Right lobe of liver (tissue), 6 donors: ENCODE results near the gene PRKCI. TPM values are rescaled to one million over a fixed set of nuclear protein-coding genes. Genes with fewer than 3 reads are reported as not detected.

Source experiments
- ATAC-seq, 4 donors: fragments of 200-7000 bp; cut with Tn5 transposase; one replicate each; pipeline ENCODE4 v1.9.1; 2020; ENCODE audit warnings: mild to moderate bottlenecking in 4 of 4, moderate library complexity in 4 of 4
- DNase-seq, 3 donors: peaks; one replicate each; pipeline ENCODE4 v3.0.0-alpha.2; 2020
- H3K27ac ChIP-seq, 3 donors: fragments of 200-600 bp; one replicate each; pipeline ENCODE4 v1.8.0; 2022
- H3K27me3 ChIP-seq, 2 donors: fragments of 200-600 bp; one replicate each; pipeline ENCODE4 v1.8.0; 2022
- H3K36me3 ChIP-seq, 4 donors: fragments of 200-600 bp; sonication (generic) in 1 of 4; one replicate each; pipeline versions ENCODE4 v1.5.1 to v1.8.0; 2017 to 2022; ENCODE audit warnings: control low read depth in 1 of 4
- H3K4me1 ChIP-seq, 4 donors: fragments of 200-600 bp; sonication (generic) in 1 of 4; one replicate each; pipeline versions ENCODE4 v1.5.1 to v1.8.0; 2017 to 2022; ENCODE audit warnings: control low read depth in 1 of 4
- H3K4me3 ChIP-seq, 3 donors: fragments of 200-600 bp; one replicate each; pipeline ENCODE4 v1.8.0; 2022
- H3K9me3 ChIP-seq, 4 donors: fragments of 200-600 bp; sonication (generic) in 1 of 4; one replicate each; pipeline versions ENCODE4 v1.5.1 to v1.8.0; 2017 to 2022; ENCODE audit warnings: control low read depth in 1 of 4
- POLR2A ChIP-seq: fragments of 450-650 bp; IDR thresholded peaks from one replicate; pipeline ENCODE4 v1.6.1; 2017; ENCODE audit warnings: antibody characterized with exemption, mild to moderate bottlenecking
- WGBS: methylation state at CpG from one replicate; pipeline ENCODE4 v1.1.6; 2018; ENCODE audit warnings: low coverage, low lambda C conversion rate; ENCODE audit not compliant: insufficient coverage; ENCODE audit errors: missing lambda C conversion rate; 5-methylcytosine and 5-hydroxymethylcytosine counted together
- intact Hi-C, 2 donors: fragments of 100-400 bp; cut with DNase I; formaldehyde crosslinking; loops; one replicate each; pipeline versions ENCODE4 v1.11.2 to v1.14.1; 2022
- total RNA-seq, 6 experiments: library from RNA; depleted of rRNA in 2 of 6; stranded (reverse); fragments of >200 nt in 2 of 6; fragmentation: NEBNext Ultra II Directional in 3 of 6; extraction: Animal tissue kit (Norgen Biotek cat#: 25700) in 3 of 6; gene quantifications; one replicate each; pipeline versions ENCODE4 v1.1.0 to v1.2.4, GENCODE V29; 2016 to 2023
- TF ChIP-seq, protein P1 (sequence below), 4 donors: fragments of 200-600 bp in 3 of 4; fragments of 450-650 bp in 1 of 4; IDR thresholded peaks; one replicate each; pipeline versions ENCODE4 v1.5.1 to v1.8.0; 2016 to 2022; ENCODE audit warnings: antibody characterized with exemption in 4 of 4, mild to moderate bottlenecking in 2 of 4
- donor health status: DM: no; HTN: yes; CAD: no.
- donor health status: DM: no; HTN: no; CAD: no.
- donor health status: DM: no; HTN: no; CAD: no.
- donor health status: DM: no; HTN: yes; CAD: no.
- donor health status: DM: no; HTN: yes; CAD: no.

PRKCI gene
- total RNA-seq, 6 experiments from 2014 or later: 8.2 to 15.7 (median 8.9) TPM

DNA sequence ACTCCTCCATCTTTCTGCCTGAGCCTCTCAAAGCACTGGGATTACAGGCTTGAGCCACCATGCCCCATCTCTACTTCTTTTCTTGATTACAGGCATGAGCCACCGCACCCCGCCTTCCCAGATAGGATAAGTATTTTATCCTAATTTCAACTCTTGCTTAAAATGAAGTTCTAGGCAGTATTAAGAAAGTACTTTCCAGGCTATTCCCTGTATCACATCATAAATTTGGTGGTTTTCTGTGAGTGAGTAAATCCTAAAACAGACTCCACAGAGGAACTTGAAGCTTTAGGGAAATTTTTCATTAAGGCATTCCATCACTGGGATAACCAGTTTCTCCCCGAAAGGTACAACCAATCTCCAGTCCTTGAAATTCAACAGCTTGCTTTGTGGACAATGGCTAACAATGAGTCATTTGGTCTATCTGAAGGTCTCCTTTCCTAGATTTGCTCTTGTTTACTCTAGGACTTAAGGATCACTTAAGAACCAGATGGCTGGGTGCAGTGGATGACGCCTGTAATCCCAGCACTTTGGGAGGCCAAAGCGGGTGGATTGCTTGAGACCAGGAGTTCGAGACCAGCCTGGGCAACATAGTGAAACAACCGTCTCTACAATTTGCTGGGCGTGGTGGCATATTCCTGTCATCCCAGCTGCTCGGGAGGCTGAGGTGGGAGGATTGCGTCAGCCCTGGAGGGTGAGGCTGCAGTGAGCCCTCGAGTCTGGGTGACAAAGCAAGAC lies 85.6 kb downstream of the PRKCI start:
- Histone ChIP-seq H3K27ac (no peak overlapping the region), H3K27me3 (no peaks in the 10 kb centered on the region), H3K36me3 (no peaks in the 10 kb centered on the region), H3K4me1 (no peaks in the 10 kb centered on the region), H3K9me3 (no peaks in the 10 kb centered on the region), H3K4me3 (no peak overlapping the region)
- DNase-seq (no peak), ATAC-seq (no peak)
- intact Hi-C loops: no loop called here
- TF ChIP-seq, protein P1, sequence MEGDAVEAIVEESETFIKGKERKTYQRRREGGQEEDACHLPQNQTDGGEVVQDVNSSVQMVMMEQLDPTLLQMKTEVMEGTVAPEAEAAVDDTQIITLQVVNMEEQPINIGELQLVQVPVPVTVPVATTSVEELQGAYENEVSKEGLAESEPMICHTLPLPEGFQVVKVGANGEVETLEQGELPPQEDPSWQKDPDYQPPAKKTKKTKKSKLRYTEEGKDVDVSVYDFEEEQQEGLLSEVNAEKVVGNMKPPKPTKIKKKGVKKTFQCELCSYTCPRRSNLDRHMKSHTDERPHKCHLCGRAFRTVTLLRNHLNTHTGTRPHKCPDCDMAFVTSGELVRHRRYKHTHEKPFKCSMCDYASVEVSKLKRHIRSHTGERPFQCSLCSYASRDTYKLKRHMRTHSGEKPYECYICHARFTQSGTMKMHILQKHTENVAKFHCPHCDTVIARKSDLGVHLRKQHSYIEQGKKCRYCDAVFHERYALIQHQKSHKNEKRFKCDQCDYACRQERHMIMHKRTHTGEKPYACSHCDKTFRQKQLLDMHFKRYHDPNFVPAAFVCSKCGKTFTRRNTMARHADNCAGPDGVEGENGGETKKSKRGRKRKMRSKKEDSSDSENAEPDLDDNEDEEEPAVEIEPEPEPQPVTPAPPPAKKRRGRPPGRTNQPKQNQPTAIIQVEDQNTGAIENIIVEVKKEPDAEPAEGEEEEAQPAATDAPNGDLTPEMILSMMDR (IDR thresholded peaks at IDR 0.05): no peak
- TF ChIP-seq POLR2A: no peak
- WGBS: 83% methylated on average over 8 of the region's 11 CpGs

GRCh38 chr3:170309046-170309445 lies 86.8 kb downstream of the PRKCI start:
- H3K27ac ChIP-seq: no peak overlapping the region
- H3K4me1 ChIP-seq: no peaks in the 10 kb centered on the region
- intact Hi-C loops: no loop called here
- 52% methylated on average over 1 of the region's 1 CpG for WGBS
- no peaks in the 10 kb centered on the region for H3K27me3 ChIP-seq
- no peak for TF ChIP-seq POLR2A
- TF ChIP-seq, protein P1 (IDR thresholded peaks at IDR 0.05): no peak
- H3K4me3 ChIP-seq: no peak overlapping the region
- no peak for ATAC-seq
- DNase-seq: no peak
- no peaks in the 10 kb centered on the region for H3K9me3 ChIP-seq
- no peaks in the 10 kb centered on the region for H3K36me3 ChIP-seq

DNA sequence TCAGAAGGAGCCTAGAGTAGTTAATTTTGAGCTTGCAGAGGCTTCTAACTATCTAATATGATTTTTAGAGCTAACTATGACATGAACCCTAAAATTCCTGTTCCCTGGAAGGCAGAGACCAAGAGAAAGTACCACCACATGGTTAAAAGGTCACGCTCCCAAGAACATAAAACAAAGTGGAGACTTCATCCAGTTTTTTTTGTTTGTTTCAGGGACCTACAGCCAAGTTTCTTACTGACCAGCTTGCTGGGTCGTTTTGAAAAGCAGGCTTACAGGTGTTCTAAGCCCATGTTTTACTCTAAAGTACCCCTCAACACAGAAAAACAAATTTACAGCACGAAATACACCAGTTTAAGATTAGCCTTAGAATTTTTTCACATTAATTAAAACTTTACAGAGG lies 95.7 kb downstream of the PRKCI start:
- Histone ChIP-seq H3K4me1 (no peaks in the 10 kb centered on the region), H3K27ac (peak overlapping the region in 1 of 3 donors; percentile 7), H3K36me3 (no peaks in the 10 kb centered on the region), H3K9me3 (no peaks in the 10 kb centered on the region), H3K4me3 (no peak overlapping the region), H3K27me3 (no peaks in the 10 kb centered on the region)
- ATAC-seq (peak in 2 of 4 donors; percentile 47 to 67), DNase-seq (no peak)
- 28% methylated on average over 3 of the region's 3 CpGs for WGBS
- intact Hi-C loops: loop anchor here in 1 of 2 donors (10.0 kb wide), 1 partner anchor 87 kb away; no protein-coding TSS in a partner anchor
- no peak for TF ChIP-seq POLR2A
- TF ChIP-seq, protein P1 (IDR thresholded peaks at IDR 0.05): no peak

DNA sequence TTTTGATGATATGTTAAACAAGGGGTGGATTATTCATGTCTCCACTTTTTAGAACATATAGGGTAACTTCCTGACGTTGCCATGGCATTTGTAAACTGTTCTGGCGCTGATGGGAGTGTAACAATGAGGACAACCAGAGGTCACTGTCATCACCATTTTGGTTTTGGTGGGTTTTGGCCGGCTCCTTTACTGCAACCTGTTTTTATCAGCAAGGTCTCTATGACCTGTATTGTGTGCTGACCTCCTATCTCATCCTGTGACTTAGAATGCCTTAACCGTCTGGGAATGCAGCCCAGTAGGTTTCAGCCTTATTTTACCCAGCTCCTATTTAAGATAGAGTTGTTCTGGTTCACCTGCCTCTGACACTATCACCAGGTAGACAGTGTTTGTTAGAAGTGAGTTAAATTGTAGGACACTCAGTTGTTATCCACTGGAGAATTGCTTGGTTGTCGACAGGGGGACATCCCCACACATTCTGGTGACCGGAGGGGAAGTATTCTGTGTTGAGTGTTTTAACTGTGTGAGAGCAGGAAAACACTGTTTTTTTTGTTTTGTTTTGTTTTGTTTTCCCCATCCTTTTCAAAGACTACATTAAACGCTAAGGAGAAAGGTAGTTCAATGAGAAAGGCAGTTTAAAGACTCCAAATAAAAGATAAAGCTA lies 98.4 kb downstream of the PRKCI start:
- H3K4me1 ChIP-seq: no peaks in the 10 kb centered on the region
- ATAC-seq (no peak), DNase-seq (no peak)
- TF ChIP-seq, protein P1 (IDR thresholded peaks at IDR 0.05): no peak
- no peak for TF ChIP-seq POLR2A
- H3K27ac ChIP-seq: no peak overlapping the region
- H3K4me3 ChIP-seq: no peak overlapping the region
- H3K9me3 ChIP-seq: no peaks in the 10 kb centered on the region
- 68% methylated on average over 7 of the region's 7 CpGs for WGBS
- intact Hi-C loops: no loop called here
- H3K36me3 ChIP-seq: no peaks in the 10 kb centered on the region
- H3K27me3 ChIP-seq: no peaks in the 10 kb centered on the region
